Neural cell (in vitro differentiated cells): Measurements from ENCODE around the gene CPNE5. TPM values are rescaled to one million over a fixed set of nuclear protein-coding genes. Genes with fewer than 3 reads are reported as not detected.

Source experiments
- H2AFZ ChIP-seq: fragments of 200-600, 300-800 bp; sonication (generic), shearing (Covaris generic); 2 replicates; pipeline ENCODE4 v1.6.0; 2014; ENCODE audit warnings: low read depth, mild to moderate bottlenecking, antibody characterized with exemption, low read length, moderate library complexity
- H3F3A ChIP-seq: fragments of 200-600 bp; shearing (Covaris generic); 2 replicates; pipeline ENCODE4 v1.6.1; 2016; ENCODE audit warnings: mild to moderate bottlenecking, moderate library complexity, mixed read lengths, antibody characterized with exemption, low read length; ENCODE audit not compliant: insufficient read depth, poor library complexity, severe bottlenecking
- H3K27ac ChIP-seq: fragments of 200-600, 300-800 bp; sonication (generic), shearing (Covaris generic); 2 replicates; pipeline ENCODE4 v1.5.1; 2014; ENCODE audit warnings: mild to moderate bottlenecking, low read length, moderate library complexity
- H3K27me3 ChIP-seq: fragments of 300-800, 200-600 bp; sonication (generic), shearing (Covaris generic); 2 replicates; pipeline ENCODE4 v1.6.0; 2014; ENCODE audit warnings: mild to moderate bottlenecking, low read depth, low read length, moderate library complexity; ENCODE audit not compliant: insufficient read depth
- H3K36me3 ChIP-seq: fragments of 300-800, 200-600 bp; sonication (generic), shearing (Covaris generic); 2 replicates; pipeline ENCODE4 v1.5.1; 2014; ENCODE audit warnings: mild to moderate bottlenecking, antibody characterized with exemption, low read length, moderate library complexity; ENCODE audit not compliant: insufficient read depth
- H3K4me2 ChIP-seq: fragments of 300-800, 200-600 bp; sonication (generic), shearing (Covaris generic); 2 replicates; pipeline ENCODE4 v1.6.0; 2014; ENCODE audit warnings: mild to moderate bottlenecking, low read length
- H3K4me3 ChIP-seq: fragments of 300-800, 200-600 bp; sonication (generic), shearing (Covaris generic); 2 replicates; pipeline ENCODE4 v1.5.1; 2014; ENCODE audit warnings: mild to moderate bottlenecking, low read length, moderate library complexity
- H3K79me2 ChIP-seq: fragments of 200-600 bp; shearing (Covaris generic); replicated peaks from 2 replicates; pipeline ENCODE4 v1.6.0; 2014; ENCODE audit warnings: mild to moderate bottlenecking, low read length, moderate library complexity; ENCODE audit not compliant: insufficient read depth
- H3K9ac ChIP-seq: fragments of 300-800, 200-600 bp; sonication (generic), shearing (Covaris generic); 2 replicates; pipeline ENCODE4 v1.6.1; 2016; ENCODE audit warnings: mild to moderate bottlenecking, low read length, mixed read lengths
- H3K9me2 ChIP-seq: fragments of 200-600 bp; shearing (Covaris generic); 2 replicates; pipeline ENCODE4 v1.6.1; 2016; ENCODE audit warnings: mild to moderate bottlenecking, low read length, mixed read lengths; ENCODE audit not compliant: insufficient read depth
- H3K9me3 ChIP-seq: fragments of 200-600, 300-800 bp; sonication (generic), shearing (Covaris generic); 2 replicates; pipeline ENCODE4 v1.6.1; 2016; ENCODE audit warnings: mild to moderate bottlenecking, mixed run types, low read length, moderate library complexity, mixed read lengths
- H4K20me1 ChIP-seq: fragments of 200-600 bp; shearing (Covaris generic); 2 replicates; pipeline ENCODE4 v1.6.1; 2016; ENCODE audit warnings: mild to moderate bottlenecking, mixed run types; ENCODE audit not compliant: insufficient read depth
- EP300 ChIP-seq: fragments of 450-650 bp; conservative IDR thresholded peaks from 2 replicates; pipeline ENCODE4 v1.6.1; 2014; ENCODE audit warnings: antibody characterized with exemption, mild to moderate bottlenecking, moderate library complexity; ENCODE audit not compliant: poor library complexity, severe bottlenecking
- EZH2 ChIP-seq: fragments of 200-600, 300-800 bp; shearing (Covaris generic), sonication (generic); IDR thresholded peaks from 2 replicates; pipeline ENCODE4 v1.6.1; 2014; ENCODE audit warnings: antibody characterized with exemption, low read length, borderline replicate concordance, mild to moderate bottlenecking; ENCODE audit not compliant: insufficient read depth, poor library complexity, severe bottlenecking
- MXI1 ChIP-seq: fragments of 450-650 bp; conservative IDR thresholded peaks from 2 replicates; pipeline ENCODE4 v1.6.1; 2014; ENCODE audit warnings: antibody characterized with exemption, mild to moderate bottlenecking; ENCODE audit not compliant: poor library complexity, severe bottlenecking
- POLR2AphosphoS5 ChIP-seq: IDR thresholded peaks from 2 replicates; pipeline ENCODE4 v1.6.1; 2012
- RAD21 ChIP-seq: fragments of 450-650 bp; conservative IDR thresholded peaks from 2 replicates; pipeline ENCODE4 v1.6.1; 2014; ENCODE audit warnings: antibody characterized with exemption, mild to moderate bottlenecking, moderate library complexity
- SMC3 ChIP-seq: fragments of 450-650 bp; conservative IDR thresholded peaks from 2 replicates; pipeline ENCODE4 v1.6.1; 2014; ENCODE audit warnings: antibody characterized with exemption, mild to moderate bottlenecking, moderate library complexity; ENCODE audit not compliant: poor library complexity
- TAF1 ChIP-seq: IDR thresholded peaks from 2 replicates; pipeline ENCODE4 v1.6.1; 2012; ENCODE audit warnings: low read depth
- polyA minus RNA-seq: library from RNA; depleted of rRNA, polyadenylated mRNA; stranded (reverse); fragments of >200 nt; gene quantifications from 2 replicates; pipeline ENCODE4 v1.2.3, GENCODE V29; 2014
- polyA plus RNA-seq: library from polyadenylated mRNA; depleted of rRNA; stranded (reverse); fragments of >200 nt; gene quantifications from 2 replicates; pipeline ENCODE4 v1.2.3, GENCODE V29; 2014
- TF ChIP-seq, protein P1 (sequence below): IDR thresholded peaks from 2 replicates; pipeline ENCODE4 v1.6.1; 2012; ENCODE audit warnings: borderline replicate concordance
- TF ChIP-seq, protein P2 (sequence below): fragments of 450-650 bp; IDR thresholded peaks from 2 replicates; pipeline ENCODE4 v1.5.1; 2014; ENCODE audit warnings: antibody characterized with exemption, mild to moderate bottlenecking, moderate library complexity; ENCODE audit not compliant: poor library complexity, severe bottlenecking

The CPNE5 gene
- 8.7 and 9.5 TPM in 2 replicates for polyA plus RNA-seq
- polyA minus RNA-seq, result 9.3 and 11.5 TPM in 2 replicates

DNA sequence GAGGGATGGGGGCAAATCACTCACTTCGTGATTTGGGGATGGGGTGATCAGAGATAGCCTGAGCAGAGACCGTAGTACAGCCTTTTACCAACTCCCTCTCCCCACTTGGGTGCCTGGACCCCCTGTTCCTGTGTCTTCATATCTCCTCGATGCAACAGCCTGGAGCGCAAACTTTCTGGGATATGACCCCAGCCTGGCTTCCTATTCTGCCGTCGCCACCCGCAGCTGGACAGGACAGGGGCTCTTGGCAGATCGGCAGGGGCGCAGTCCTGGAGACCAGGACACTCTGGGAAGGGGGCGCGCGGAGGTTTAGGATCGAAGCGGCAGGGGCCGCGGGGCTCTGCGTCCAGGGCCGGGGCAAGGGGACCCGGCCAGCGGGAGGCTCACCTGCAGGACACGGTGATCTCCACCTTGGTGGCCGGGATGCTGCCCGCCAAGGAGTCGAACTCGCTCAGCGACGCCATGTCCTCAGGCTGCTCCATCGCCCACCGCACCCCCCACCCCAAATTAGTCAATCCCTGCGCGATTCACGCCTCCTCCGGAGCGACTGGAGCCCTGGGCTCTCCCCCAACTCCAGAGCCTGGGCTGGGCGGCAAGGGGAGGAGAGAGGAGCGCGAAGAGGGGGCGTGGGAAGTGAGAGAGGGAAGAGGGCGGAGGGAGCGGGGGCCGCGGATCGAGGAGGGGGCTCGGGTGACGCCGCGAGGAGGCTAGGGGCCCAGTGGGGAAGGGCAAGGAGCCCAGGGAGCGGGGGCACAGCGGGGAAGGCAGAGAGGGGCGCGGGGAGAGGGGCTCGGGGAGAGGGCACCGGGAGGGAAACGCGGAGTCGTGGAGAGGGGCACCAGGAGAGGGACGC, at the start of gene CPNE5:
CPNE5 (minus strand) TSS at position 549 of the 853 bp plus-strand sequence; CDS start at position 482, 67 bp downstream.
- Histone ChIP-seq H3K27me3 (peaks cover 25% of the 10 kb centered on the region), H2AFZ (peak within 1 kb of the TSS; percentile 65), H3K4me2 (peak within 1 kb of the TSS; percentile 82), H3K9me3 (no peaks in the 10 kb centered on the region), H3K36me3 (no peaks in the 10 kb centered on the region), H3F3A (no peaks in the 10 kb centered on the region), H3K9me2 (no peaks in the 10 kb centered on the region), H3K79me2 (no peaks in the 10 kb centered on the region), H3K27ac (peak within 1 kb of the TSS; percentile 33), H3K9ac (peak within 1 kb of the TSS; percentile 71), H4K20me1 (no peaks in the 10 kb centered on the region), H3K4me3 (peak within 1 kb of the TSS; percentile 82)
- no peak for TF ChIP-seq POLR2AphosphoS5
- TF ChIP-seq SMC3, result no peak
- TF ChIP-seq MXI1, result no peak
- TF ChIP-seq EP300, result no peak
- TF ChIP-seq, protein P1, sequence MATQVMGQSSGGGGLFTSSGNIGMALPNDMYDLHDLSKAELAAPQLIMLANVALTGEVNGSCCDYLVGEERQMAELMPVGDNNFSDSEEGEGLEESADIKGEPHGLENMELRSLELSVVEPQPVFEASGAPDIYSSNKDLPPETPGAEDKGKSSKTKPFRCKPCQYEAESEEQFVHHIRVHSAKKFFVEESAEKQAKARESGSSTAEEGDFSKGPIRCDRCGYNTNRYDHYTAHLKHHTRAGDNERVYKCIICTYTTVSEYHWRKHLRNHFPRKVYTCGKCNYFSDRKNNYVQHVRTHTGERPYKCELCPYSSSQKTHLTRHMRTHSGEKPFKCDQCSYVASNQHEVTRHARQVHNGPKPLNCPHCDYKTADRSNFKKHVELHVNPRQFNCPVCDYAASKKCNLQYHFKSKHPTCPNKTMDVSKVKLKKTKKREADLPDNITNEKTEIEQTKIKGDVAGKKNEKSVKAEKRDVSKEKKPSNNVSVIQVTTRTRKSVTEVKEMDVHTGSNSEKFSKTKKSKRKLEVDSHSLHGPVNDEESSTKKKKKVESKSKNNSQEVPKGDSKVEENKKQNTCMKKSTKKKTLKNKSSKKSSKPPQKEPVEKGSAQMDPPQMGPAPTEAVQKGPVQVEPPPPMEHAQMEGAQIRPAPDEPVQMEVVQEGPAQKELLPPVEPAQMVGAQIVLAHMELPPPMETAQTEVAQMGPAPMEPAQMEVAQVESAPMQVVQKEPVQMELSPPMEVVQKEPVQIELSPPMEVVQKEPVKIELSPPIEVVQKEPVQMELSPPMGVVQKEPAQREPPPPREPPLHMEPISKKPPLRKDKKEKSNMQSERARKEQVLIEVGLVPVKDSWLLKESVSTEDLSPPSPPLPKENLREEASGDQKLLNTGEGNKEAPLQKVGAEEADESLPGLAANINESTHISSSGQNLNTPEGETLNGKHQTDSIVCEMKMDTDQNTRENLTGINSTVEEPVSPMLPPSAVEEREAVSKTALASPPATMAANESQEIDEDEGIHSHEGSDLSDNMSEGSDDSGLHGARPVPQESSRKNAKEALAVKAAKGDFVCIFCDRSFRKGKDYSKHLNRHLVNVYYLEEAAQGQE, result no peak
- no peak for TF ChIP-seq EZH2
- no peak for TF ChIP-seq RAD21
- TF ChIP-seq TAF1, result no peak
- TF ChIP-seq, protein P2, sequence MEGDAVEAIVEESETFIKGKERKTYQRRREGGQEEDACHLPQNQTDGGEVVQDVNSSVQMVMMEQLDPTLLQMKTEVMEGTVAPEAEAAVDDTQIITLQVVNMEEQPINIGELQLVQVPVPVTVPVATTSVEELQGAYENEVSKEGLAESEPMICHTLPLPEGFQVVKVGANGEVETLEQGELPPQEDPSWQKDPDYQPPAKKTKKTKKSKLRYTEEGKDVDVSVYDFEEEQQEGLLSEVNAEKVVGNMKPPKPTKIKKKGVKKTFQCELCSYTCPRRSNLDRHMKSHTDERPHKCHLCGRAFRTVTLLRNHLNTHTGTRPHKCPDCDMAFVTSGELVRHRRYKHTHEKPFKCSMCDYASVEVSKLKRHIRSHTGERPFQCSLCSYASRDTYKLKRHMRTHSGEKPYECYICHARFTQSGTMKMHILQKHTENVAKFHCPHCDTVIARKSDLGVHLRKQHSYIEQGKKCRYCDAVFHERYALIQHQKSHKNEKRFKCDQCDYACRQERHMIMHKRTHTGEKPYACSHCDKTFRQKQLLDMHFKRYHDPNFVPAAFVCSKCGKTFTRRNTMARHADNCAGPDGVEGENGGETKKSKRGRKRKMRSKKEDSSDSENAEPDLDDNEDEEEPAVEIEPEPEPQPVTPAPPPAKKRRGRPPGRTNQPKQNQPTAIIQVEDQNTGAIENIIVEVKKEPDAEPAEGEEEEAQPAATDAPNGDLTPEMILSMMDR, result no peak

DNA sequence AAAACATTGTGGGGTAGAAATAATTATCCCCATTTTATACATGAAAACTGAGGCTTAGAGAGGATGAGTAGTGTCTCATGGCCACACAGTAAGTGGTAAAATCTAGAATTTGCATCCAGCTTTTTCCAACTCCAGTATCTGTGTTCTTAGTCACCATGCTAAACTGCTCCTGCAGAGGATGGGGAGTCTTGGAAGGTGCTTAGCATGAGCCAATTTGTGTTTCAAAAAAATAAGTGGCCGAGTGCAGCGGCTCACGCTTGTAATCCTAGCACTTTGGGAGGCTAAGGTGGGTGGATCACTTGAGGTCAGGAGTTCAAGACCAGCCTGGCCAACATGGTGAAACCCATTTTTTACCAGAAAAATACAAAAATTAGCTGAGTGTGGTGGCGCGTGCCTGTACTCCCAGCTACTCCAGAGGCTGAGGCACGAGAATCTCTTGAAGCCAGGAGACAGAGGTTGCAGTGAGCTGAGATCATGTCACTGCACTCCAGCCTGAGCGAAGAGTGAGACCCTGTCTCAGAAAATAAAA, 48.9 kb upstream of the CPNE5 start:
- no peak overlapping the region for H3K4me2 ChIP-seq
- no peak overlapping the region for H3K9ac ChIP-seq
- peaks cover 11% of the 10 kb centered on the region for H3K79me2 ChIP-seq
- no peak overlapping the region for H3K4me3 ChIP-seq
- no peaks in the 10 kb centered on the region for H3K9me3 ChIP-seq
- no peak overlapping the region for H2AFZ ChIP-seq
- H4K20me1 ChIP-seq, result no peaks in the 10 kb centered on the region
- no peak overlapping the region for H3K27ac ChIP-seq
- H3K27me3 ChIP-seq, result no peaks in the 10 kb centered on the region
- TF ChIP-seq TAF1 (no peak), MXI1 (no peak), SMC3 (no peak), RAD21 (no peak), EP300 (no peak), POLR2AphosphoS5 (no peak), EZH2 (no peak)
- TF ChIP-seq, protein P1, result no peak
- TF ChIP-seq, protein P2, result no peak
- no peaks in the 10 kb centered on the region for H3K36me3 ChIP-seq
- H3K9me2 ChIP-seq, result no peaks in the 10 kb centered on the region
- H3F3A ChIP-seq, result peaks cover 3% of the 10 kb centered on the region
